ENCODE data around the gene GCM1. TPM values are rescaled to one million over a fixed set of nuclear protein-coding genes. Genes with fewer than 3 reads are reported as not detected.
"Not testable (repeated sequence)": the region's sequence is repeated elsewhere in the genome, so short reads cannot be mapped to it uniquely, and the experiment has no call there.

Gene GCM1
- total RNA-seq, 6 experiments from 2014 or later: not detected

DNA sequence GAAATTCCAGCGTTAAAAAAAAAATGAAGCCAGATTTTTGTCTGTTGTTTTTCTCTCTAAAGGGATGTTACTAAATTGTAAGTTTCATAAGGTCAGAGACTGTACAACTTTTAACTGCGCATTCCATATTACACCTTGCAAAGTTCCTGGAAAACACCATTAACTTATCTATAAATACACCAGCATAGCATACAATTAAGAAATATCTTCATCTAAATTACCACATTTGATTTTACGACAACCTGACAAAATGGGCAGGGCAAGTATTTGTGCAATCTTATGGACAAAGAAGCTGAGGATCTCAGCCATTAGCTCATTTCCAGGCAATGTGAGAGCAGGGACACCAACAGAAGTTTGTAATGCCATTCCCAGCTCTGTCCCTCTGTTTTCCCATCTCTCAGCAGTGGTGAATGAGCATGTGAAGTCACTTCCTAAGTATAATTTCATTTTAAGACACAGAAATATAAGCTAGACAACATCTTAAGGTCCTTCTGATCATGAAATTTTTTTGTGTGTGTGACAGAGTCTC, 12.9 kb upstream of the GCM1 start:
- peak overlapping the region; percentile 20; the same call in 1 of the 2 replicates for H3K27ac Mint-ChIP-seq
- peak; percentile 7 for DNase-seq

GRCh38 chr6:53159558-53159957, 10.9 kb upstream of the GCM1 start:
- peaks cover 4% of the 10 kb centered on the region; the same call in 1 of the 2 replicates for H3K36me3 Mint-ChIP-seq (ENCODE audit: low read depth)
- TF ChIP-seq CTCF (IDR thresholded peaks at IDR 0.05): 0 out of 2 replicates have a peak, but pooled peaks have one; percentile 23
- peaks cover 6% of the 10 kb centered on the region for H3K27me3 Mint-ChIP-seq (ENCODE audit: insufficient read depth)
- H3K4me1 Mint-ChIP-seq (ENCODE audit: low read depth): peaks cover 37% of the 10 kb centered on the region
- H3K27ac Mint-ChIP-seq: no peak overlapping the region
- DNase-seq: no peak
- H3K9me3 Mint-ChIP-seq: peaks cover 5% of the 10 kb centered on the region
- H3K4me3 Mint-ChIP-seq: no peak overlapping the region

More for the DNA sequence above, 12.9 kb upstream of the GCM1 start:
- Mint-ChIP-seq H3K36me3 (ENCODE audit: low read depth) (peaks cover 4% of the 10 kb centered on the region; the same call in 1 of the 2 replicates), H3K27me3 (ENCODE audit: insufficient read depth) (peaks cover 4% of the 10 kb centered on the region), H3K9me3 (peaks cover 5% of the 10 kb centered on the region), H3K4me3 (peak overlapping the region; percentile 2; the same call in 1 of the 2 replicates), H3K4me1 (ENCODE audit: low read depth) (peaks cover 57% of the 10 kb centered on the region)
- no peak for TF ChIP-seq CTCF (IDR thresholded peaks at IDR 0.05)

DNA sequence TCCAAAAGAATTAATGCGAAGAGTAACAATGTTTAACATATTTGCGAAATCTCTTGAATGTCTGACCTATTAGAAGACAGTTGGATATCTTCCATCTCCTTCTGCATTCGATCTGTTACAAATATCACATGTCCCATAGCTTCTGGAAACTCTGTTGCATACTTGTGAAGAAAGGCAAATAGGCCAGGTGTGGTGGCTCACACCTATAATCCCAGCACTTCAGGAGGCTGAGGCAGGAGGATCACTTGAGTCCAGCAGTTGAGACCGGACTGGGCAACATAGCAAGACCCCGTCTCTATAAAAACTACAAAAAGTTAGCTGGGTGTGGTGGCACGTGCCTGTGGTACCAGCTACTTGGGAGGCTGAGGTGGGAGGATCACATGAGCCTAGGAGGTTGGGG, 9.4 kb upstream of the GCM1 start:
- not testable (repeated sequence) for H3K9me3 Mint-ChIP-seq; H3K36me3 Mint-ChIP-seq (ENCODE audit: low read depth); H3K27ac Mint-ChIP-seq; H3K27me3 Mint-ChIP-seq (ENCODE audit: insufficient read depth); DNase-seq; H3K4me3 Mint-ChIP-seq
- H3K4me1 Mint-ChIP-seq (ENCODE audit: low read depth): peaks cover 30% of the 10 kb centered on the region

- peaks cover 10% of the 10 kb centered on the region; the same call in 1 of the 2 replicates for H3K27me3 Mint-ChIP-seq (ENCODE audit: insufficient read depth)
- H3K4me3 Mint-ChIP-seq; H3K36me3 Mint-ChIP-seq (ENCODE audit: low read depth); DNase-seq; H3K27ac Mint-ChIP-seq; H3K4me1 Mint-ChIP-seq (ENCODE audit: low read depth); H3K9me3 Mint-ChIP-seq: not testable (repeated sequence)
Observed at GRCh38 chr6:53155279-53155678, 6.6 kb upstream of the GCM1 start.

DNA sequence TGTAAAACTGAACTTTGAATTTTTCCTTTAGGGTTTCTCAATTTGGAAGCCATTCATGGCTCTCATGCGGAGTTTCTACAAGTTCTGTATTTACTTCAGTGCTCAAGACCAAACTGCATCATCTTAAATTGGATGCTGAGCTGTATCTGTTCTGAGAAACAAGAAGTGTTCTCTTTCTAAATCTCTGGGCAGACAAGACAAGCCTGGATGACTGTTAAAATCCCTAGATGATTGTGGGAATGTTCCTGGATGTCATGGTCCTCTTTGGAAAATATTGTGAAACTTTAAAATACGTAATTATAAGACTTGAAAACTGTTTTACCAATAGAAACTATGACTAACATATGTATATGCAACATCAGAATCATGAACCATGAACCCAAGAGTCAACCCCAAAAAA, 6.2 kb upstream of the GCM1 start:
- Mint-ChIP-seq H3K9me3 (no peaks in the 10 kb centered on the region), H3K4me1 (ENCODE audit: low read depth) (0 out of 2 replicates have a peak, but pooled peaks cover 4% of the 10 kb centered on the region), H3K36me3 (ENCODE audit: low read depth) (no peaks in the 10 kb centered on the region), H3K4me3 (no peak overlapping the region), H3K27me3 (ENCODE audit: insufficient read depth) (peaks cover 12% of the 10 kb centered on the region), H3K27ac (no peak overlapping the region)
- DNase-seq: no peak
- no peak for TF ChIP-seq CTCF (IDR thresholded peaks at IDR 0.05)

GRCh38 chr6:53154071-53154470, 5.4 kb upstream of the GCM1 start:
- H3K36me3 Mint-ChIP-seq (ENCODE audit: low read depth): no peaks in the 10 kb centered on the region
- H3K4me1 Mint-ChIP-seq (ENCODE audit: low read depth): no peaks in the 10 kb centered on the region
- H3K4me3 Mint-ChIP-seq: no peak overlapping the region
- no peak overlapping the region for H3K27ac Mint-ChIP-seq
- H3K9me3 Mint-ChIP-seq: no peaks in the 10 kb centered on the region
- no peak for TF ChIP-seq CTCF (IDR thresholded peaks at IDR 0.05)
- H3K27me3 Mint-ChIP-seq (ENCODE audit: insufficient read depth): peaks cover 10% of the 10 kb centered on the region
- no peak for DNase-seq
